K562 (cell line): ENCODE measurements around the gene TRDN. TPM values are rescaled to one million over a fixed set of nuclear protein-coding genes. Genes with fewer than 3 reads are reported as not detected.

Experiments
- ATAC-seq: fragments of 200-7000 bp; cut with Tn5 transposase; 3 replicates; pipeline ENCODE4 v1.9.1; 2020; ENCODE audit warnings: moderate library complexity
- BruUV-seq: library from RNA; stranded (reverse); fragments of 400-500 nt; replicated peaks from 2 replicates; lab custom pipeline; 2021; lab: Mats Ljungman, UMichigan
- CTCF ChIA-PET: fragments of 300-600 bp; formaldehyde crosslinking; extraction: SDS; loops from one replicate; lab custom pipeline; 2021; ENCODE audit warnings: low intra/inter-chr PET ratio; lab: Yijun Ruan, JAX
- POLR2A ChIA-PET: fragments of 300-600, 350-650 bp; sonication (Branson Sonifier 250); formaldehyde crosslinking; extraction: SDS; loops from one replicate; lab custom pipeline; 2021; ENCODE audit warnings: antibody characterized with exemption, inconsistent platforms; lab: Yijun Ruan, JAX
- DNase-seq, 4 experiments: peaks; one replicate each; pipeline versions ENCODE4 v3.0.0 to v3.0.0-alpha.2; 2011 to 2018; ENCODE audit warnings: low spot score in 3 of 4, mixed read lengths in 3 of 4; ENCODE audit errors: extremely low read depth in 1 of 4
- FAIRE-seq: peaks from 2 replicates; lab custom pipeline; 2011; peaks lifted over from hg19 to GRCh38; lab: Jason Lieb, UNC
- H2AFZ ChIP-seq: 2 replicates; pipeline ENCODE4 v1.6.0; 2011; ENCODE audit warnings: low read depth, low read length, control low read depth, inconsistent platforms
- H3K27ac ChIP-seq: fragments of 200-600 bp; 3 replicates; pipeline ENCODE4 v1.8.0; 2011; ENCODE audit warnings: low read depth, mild to moderate bottlenecking, control low read depth, inconsistent platforms, low read length, moderate library complexity, mixed read lengths; ENCODE audit errors: extremely low read depth
- H3K27me3 ChIP-seq, 2 experiments: fragments of 300-600 bp in 1 of 2; 2 replicates in 1 of 2; 3 replicates in 1 of 2; pipeline versions ENCODE4 v1.6.0 to v1.8.0; 2011; ENCODE audit warnings: inconsistent platforms in 2 of 2, low read length in 2 of 2, mild to moderate bottlenecking in 1 of 2, mixed read lengths in 1 of 2, moderate library complexity in 1 of 2; ENCODE audit not compliant: control insufficient read depth in 2 of 2, insufficient read depth in 2 of 2
- H3K36me3 ChIP-seq: fragments of 300-600 bp; 3 replicates; pipeline ENCODE4 v1.8.0; 2011; ENCODE audit warnings: mild to moderate bottlenecking, low read length, inconsistent platforms; ENCODE audit not compliant: control insufficient read depth, insufficient read depth
- H3K4me1 ChIP-seq, 2 experiments: fragments of 200-600 bp in 1 of 2; replicated peaks in 1 of 2; 2 replicates in 1 of 2; 3 replicates in 1 of 2; pipeline versions ENCODE4 v1.5.1 to v1.8.0; 2011; ENCODE audit warnings: inconsistent platforms in 2 of 2, low read length in 2 of 2, mild to moderate bottlenecking in 1 of 2, mixed read lengths in 1 of 2, moderate library complexity in 1 of 2; ENCODE audit not compliant: control insufficient read depth in 2 of 2, insufficient read depth in 2 of 2
- H3K4me2 ChIP-seq: 2 replicates; pipeline ENCODE4 v1.6.1; 2011; ENCODE audit warnings: low read length, control low read depth, inconsistent platforms, mixed read lengths; ENCODE audit not compliant: insufficient read depth
- H3K4me3 ChIP-seq: fragments of 200-600 bp; sonication (generic), shearing (Covaris generic); 2 replicates; pipeline ENCODE4 v1.5.1; 2016; ENCODE audit warnings: control low read depth, inconsistent platforms
- H3K79me2 ChIP-seq: fragments of 200-600 bp; 3 replicates; pipeline ENCODE4 v1.8.0; 2011; ENCODE audit warnings: low read length, inconsistent platforms; ENCODE audit not compliant: control insufficient read depth, insufficient read depth
- H3K9ac ChIP-seq, 2 experiments: 2 replicates each; pipeline versions ENCODE4 v1.6.0 to v1.6.1; 2011; ENCODE audit warnings: low read depth in 2 of 2, low read length in 2 of 2, control low read depth in 1 of 2, inconsistent platforms in 1 of 2, mild to moderate bottlenecking in 1 of 2, mixed read lengths in 1 of 2; ENCODE audit not compliant: insufficient read depth in 1 of 2
- H3K9me1 ChIP-seq: one replicate; pipeline ENCODE4 v1.6.0; 2011; ENCODE audit warnings: inconsistent platforms, mild to moderate bottlenecking, low read length, moderate library complexity; ENCODE audit not compliant: control insufficient read depth, insufficient read depth
- H3K9me3 ChIP-seq: replicated peaks from 2 replicates; pipeline ENCODE4 v1.5.1; 2011; ENCODE audit warnings: low read depth, low read length, inconsistent platforms; ENCODE audit not compliant: control insufficient read depth, insufficient read depth
- H4K20me1 ChIP-seq: replicated peaks from 2 replicates; pipeline ENCODE4 v1.6.1; 2011; ENCODE audit warnings: low read length, inconsistent platforms, mixed read lengths; ENCODE audit not compliant: control insufficient read depth, insufficient read depth
- BRF2 ChIP-seq: IDR thresholded peaks from 3 replicates; pipeline ENCODE4 v1.6.1; 2011; ENCODE audit warnings: borderline replicate concordance, mild to moderate bottlenecking; ENCODE audit not compliant: insufficient read length, insufficient read depth
- C11orf30 ChIP-seq: fragments of 450-650 bp; IDR thresholded peaks from 2 replicates; pipeline ENCODE4 v1.6.1; 2016; ENCODE audit warnings: low read depth, mild to moderate bottlenecking
- EWSR1 ChIP-seq: fragments of 450-650 bp; IDR thresholded peaks from 2 replicates; pipeline ENCODE4 v1.6.1; 2018; ENCODE audit warnings: borderline replicate concordance, mild to moderate bottlenecking, low read depth, moderate library complexity; ENCODE audit not compliant: partially characterized antibody
- FOXK1 ChIP-seq: sonication (generic); formaldehyde crosslinking; IDR thresholded peaks from 2 replicates; pipeline ENCODE4 v1.8.0; 2022; ENCODE audit warnings: missing genetic modification reagents, mild to moderate bottlenecking, borderline replicate concordance
- FOXP1 ChIP-seq: sonication (generic); formaldehyde crosslinking; IDR thresholded peaks from 2 replicates; pipeline ENCODE4 v1.8.0; 2022; ENCODE audit warnings: mild to moderate bottlenecking, missing genetic modification reagents
- POLR2A ChIP-seq: fragments of 450-650 bp; conservative IDR thresholded peaks from 2 replicates; pipeline ENCODE4 v1.6.1; 2016
- POLR2B ChIP-seq: fragments of 450-650 bp; IDR thresholded peaks from 2 replicates; pipeline ENCODE4 v1.6.1; 2018; ENCODE audit warnings: low read depth; ENCODE audit not compliant: partially characterized antibody
- RNF2 ChIP-seq: sonication (generic); IDR thresholded peaks from 2 replicates; pipeline ENCODE4 v1.6.1; 2016
- ZBTB43 ChIP-seq: sonication (generic); formaldehyde crosslinking; IDR thresholded peaks from 2 replicates; pipeline ENCODE4 v1.8.0; 2023; ENCODE audit warnings: mild to moderate bottlenecking, missing genetic modification reagents
- ZNF239 ChIP-seq: fragments of 250-450 bp; sonication (Bioruptor Pico); IDR thresholded peaks from 2 replicates; pipeline ENCODE4 v1.4.0; 2020; ENCODE audit warnings: mild to moderate bottlenecking
- ZNF431 ChIP-seq: sonication (generic); formaldehyde crosslinking; IDR thresholded peaks from 2 replicates; pipeline ENCODE4 v1.8.0; 2022; ENCODE audit warnings: mild to moderate bottlenecking, missing genetic modification reagents
- ZNF830 ChIP-seq: fragments of 250-450 bp; sonication (Bioruptor Pico); IDR thresholded peaks from 2 replicates; pipeline ENCODE4 v1.5.0; 2021; ENCODE audit warnings: mild to moderate bottlenecking
- WGBS: fragments of 100-300 bp; shearing (Covaris generic); methylation state at CpG from one replicate; pipeline ENCODE4 v1.1.6; 2016; ENCODE audit warnings: low coverage, mixed read lengths; ENCODE audit not compliant: insufficient coverage; ENCODE audit errors: missing lambda C conversion rate; 5-methylcytosine and 5-hydroxymethylcytosine counted together
- in situ Hi-C: fragments of 300-500 bp; cut with MboI; formaldehyde crosslinking; loops from 4 replicates; pipeline ENCODE4 v1.15.0; 2018; ENCODE audit warnings: inconsistent platforms, mixed read lengths
- intact Hi-C: fragments of 100-400 bp; cut with micrococcal nuclease; formaldehyde crosslinking; loops from 2 replicates; pipeline ENCODE4 v1.14.2; 2022
- polyA plus RNA-seq, 8 experiments: library from polyadenylated mRNA; depleted of rRNA in 4 of 8; stranded (reverse) in 5 of 8; unstranded in 3 of 8; fragments of >200 nt; fragmentation: Nextera tagmentation in 2 of 8; fragmentation: Illumina TruSeq in 1 of 8; extraction: Ambion mirVana in 2 of 8; extraction: Trizol in 1 of 8; gene quantifications; 2 replicates each; pipeline versions ENCODE4 v1.2.1 to v1.2.3, GENCODE V29; 2011 to 2014; ENCODE audit warnings: inconsistent platforms in 1 of 8, missing spikeins in 1 of 8
- total RNA-seq, 7 experiments: library from RNA; depleted of rRNA in 6 of 7; stranded (reverse); fragments of >200 nt in 6 of 7; fragmentation: Illumina TruSeq in 2 of 7; extraction: Trizol in 2 of 7; gene quantifications; 2 replicates each; pipeline versions ENCODE4 v1.2.1 to v1.2.3, GENCODE V29; 2011 to 2021; ENCODE audit warnings: low replicate concordance in 1 of 7

Gene TRDN
- total and polyA plus RNA-seq, 9 of the 15 experiments (the other 6 are each of a cell fraction or from before 2014, with no cell fraction given) = 0.05 to 0.50 (median 0.16) TPM

- H3K4me1 ChIP-seq = no peaks in the 10 kb centered on the region
- ATAC-seq = no peak
- no peak for DNase-seq
- no peaks in the 10 kb centered on the region for H3K36me3 ChIP-seq
- H3K4me2 ChIP-seq = no peak overlapping the region
- in situ Hi-C loops = no loop called here
- no peaks in the 10 kb centered on the region for H4K20me1 ChIP-seq
- H3K27me3 ChIP-seq = no peaks in the 10 kb centered on the region
- H2AFZ ChIP-seq = no peak overlapping the region
- H3K27ac ChIP-seq = no peak overlapping the region
- BruUV-seq = no TSS peak
- no peaks in the 10 kb centered on the region for H3K79me2 ChIP-seq
- no peak for TF ChIP-seq ZNF830 (CRISPR knock-in tag)
- no peak for TF ChIP-seq FOXP1
- TF ChIP-seq EWSR1 = no peak
- no peak for TF ChIP-seq POLR2A
- TF ChIP-seq RNF2 = no peak
- no peak for TF ChIP-seq POLR2B
- no peak for TF ChIP-seq C11orf30
- no peak for TF ChIP-seq ZBTB43
- no peak for TF ChIP-seq FOXK1 (CRISPR knock-in tag)
- TF ChIP-seq ZNF431 (CRISPR knock-in tag) = no peak
- no peak for TF ChIP-seq ZNF239
- TF ChIP-seq BRF2 = no peak
- 13% methylated on average over 1 of the region's 1 CpG for WGBS
- FAIRE-seq = no peak
- no peaks in the 10 kb centered on the region for H3K9me1 ChIP-seq
- H3K9me3 ChIP-seq = no peaks in the 10 kb centered on the region
- ChIA-PET CTCF (no interaction called here), POLR2A (no interaction called here)
- no peak overlapping the region for H3K9ac ChIP-seq
- intact Hi-C loops = no loop called here
- H3K4me3 ChIP-seq = no peak overlapping the region
Observed at GRCh38 chr6:123658848-123659247, 22.1 kb upstream of the TRDN start.
